Immature natural killer cell (primary cell): ENCODE measurements around the gene MED25. TPM values are rescaled to one million over a fixed set of nuclear protein-coding genes. Genes with fewer than 3 reads are reported as not detected.
A peak's percentile ranks its signal among the peaks of the same experiment; 100 is the strongest.

Experiments
- DNase-seq, 3 donors: peaks; one replicate each; pipeline ENCODE4 v3.0.0; 2022; ENCODE audit warnings: mixed read lengths in 1 of 3
- H3K27ac Mint-ChIP-seq, 6 donors: one replicate each; pipeline ENCODE4 v1.8.0; 2020; ENCODE audit warnings: mixed read lengths in 6 of 6, mild to moderate bottlenecking in 5 of 6, inconsistent platforms in 4 of 6, moderate library complexity in 3 of 6
- H3K27me3 Mint-ChIP-seq, 3 donors: one replicate each; pipeline ENCODE4 v1.8.0; 2020 to 2021; ENCODE audit warnings: low read depth in 3 of 3, mild to moderate bottlenecking in 3 of 3, mixed read lengths in 3 of 3, moderate library complexity in 3 of 3, inconsistent platforms in 1 of 3
- H3K36me3 Mint-ChIP-seq, 3 donors: one replicate each; pipeline ENCODE4 v1.8.0; 2020; ENCODE audit warnings: mixed read lengths in 3 of 3, inconsistent platforms in 2 of 3, mild to moderate bottlenecking in 2 of 3
- H3K4me1 Mint-ChIP-seq, 2 donors: one replicate each; pipeline ENCODE4 v1.8.0; 2020; ENCODE audit warnings: inconsistent platforms in 2 of 2, mild to moderate bottlenecking in 2 of 2, mixed read lengths in 2 of 2, moderate library complexity in 1 of 2
- H3K4me3 Mint-ChIP-seq, 5 donors: one replicate each; pipeline ENCODE4 v1.8.0; 2020; ENCODE audit warnings: mild to moderate bottlenecking in 5 of 5, mixed read lengths in 5 of 5, inconsistent platforms in 3 of 5, moderate library complexity in 3 of 5
- H3K9me3 Mint-ChIP-seq, 6 donors: one replicate each; pipeline ENCODE4 v1.8.0; 2020; ENCODE audit warnings: mild to moderate bottlenecking in 6 of 6, mixed read lengths in 6 of 6, inconsistent platforms in 4 of 6, moderate library complexity in 3 of 6
- polyA plus RNA-seq, 3 donors: library from polyadenylated mRNA; unstranded; fragments of 300-500 nt; fragmentation: Illumina TruSeq; gene quantifications; one replicate each; pipeline ENCODE4 v1.2.3, GENCODE V29; 2021

The MED25 gene
- polyA plus RNA-seq, 3 donors from 2014 or later: 5.0 to 30.4 (median 13.9) TPM

DNA sequence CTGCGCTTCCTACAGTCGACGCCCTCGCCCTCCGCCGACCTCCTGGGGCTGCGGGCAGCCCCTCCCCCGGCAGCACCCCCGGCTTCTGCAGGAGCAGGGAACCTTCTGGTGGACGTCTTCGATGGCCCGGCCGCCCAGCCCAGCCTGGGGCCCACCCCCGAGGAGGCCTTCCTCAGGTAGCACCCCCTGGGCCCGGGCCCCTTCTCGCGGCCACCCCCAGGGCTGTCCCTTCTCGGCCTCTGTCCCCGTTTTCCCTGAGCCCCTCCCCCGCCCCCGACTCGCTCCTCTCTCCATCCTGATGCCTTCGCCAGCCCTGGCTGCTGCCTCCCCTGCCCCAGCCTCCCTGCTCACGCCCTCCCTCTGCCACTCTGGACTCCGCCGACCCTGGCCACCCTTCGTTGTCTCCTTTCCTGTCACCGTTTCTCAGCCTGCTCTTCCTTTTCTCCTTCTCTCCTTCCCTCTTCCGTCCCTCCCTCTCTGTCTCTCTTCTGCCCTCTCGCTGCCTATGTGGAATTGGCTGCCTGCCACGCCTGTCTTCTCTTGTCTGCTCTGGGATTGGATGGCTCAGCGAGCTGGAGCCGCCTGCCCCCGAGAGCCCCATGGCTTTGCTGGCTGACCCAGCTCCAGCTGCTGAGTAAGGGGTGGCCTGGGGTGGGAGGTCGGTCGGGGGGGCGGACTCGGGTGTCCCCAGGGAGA is 16.0 kb upstream of the MED25 start:
- H3K9me3 Mint-ChIP-seq: no peaks in the 10 kb centered on the region
- no peaks in the 10 kb centered on the region for H3K4me1 Mint-ChIP-seq
- H3K4me3 Mint-ChIP-seq: no peak overlapping the region
- H3K36me3 Mint-ChIP-seq: peaks cover 5 to 21% (median 11%) of the 10 kb centered on the region in 3 donors
- peak overlapping the region in 1 of 6 donors; percentile 42 for H3K27ac Mint-ChIP-seq
- DNase-seq: no peak
- H3K27me3 Mint-ChIP-seq: peaks cover 0 to 2% (median 2%) of the 10 kb centered on the region in 3 donors

DNA sequence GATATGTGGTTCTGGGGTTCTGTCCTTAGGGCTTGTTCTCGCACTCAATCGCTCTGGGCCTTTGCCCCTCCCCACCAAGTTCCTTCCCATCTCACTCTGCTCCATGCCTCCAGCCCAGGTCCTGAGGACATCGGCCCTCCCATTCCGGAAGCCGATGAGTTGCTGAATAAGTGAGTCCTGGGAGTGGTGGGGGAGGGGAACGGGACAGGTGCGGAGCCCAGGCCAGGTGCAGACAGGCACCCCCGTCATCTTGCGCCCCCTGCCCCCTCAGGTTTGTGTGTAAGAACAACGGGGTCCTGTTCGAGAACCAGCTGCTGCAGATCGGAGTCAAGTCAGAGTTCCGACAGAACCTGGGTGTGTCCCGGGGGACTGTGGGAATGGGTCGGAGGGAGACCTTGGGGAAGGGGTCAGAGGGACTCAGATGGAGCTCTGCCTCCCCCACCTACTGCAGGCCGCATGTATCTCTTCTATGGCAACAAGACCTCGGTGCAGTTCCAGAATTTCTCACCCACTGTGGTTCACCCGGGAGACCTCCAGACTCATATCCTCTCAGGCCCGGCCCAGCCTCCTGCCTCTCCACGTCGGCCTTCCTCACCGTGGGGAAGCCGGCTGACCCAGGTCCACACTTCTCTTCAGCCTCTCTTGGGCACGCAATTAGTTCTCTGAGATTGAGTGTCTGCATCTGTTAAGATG is 15.1 kb upstream of the MED25 start:
- no peak for DNase-seq
- no peak overlapping the region for H3K4me3 Mint-ChIP-seq
- H3K9me3 Mint-ChIP-seq: no peaks in the 10 kb centered on the region
- H3K27me3 Mint-ChIP-seq: peaks cover 0 to 5% (median 2%) of the 10 kb centered on the region in 3 donors
- H3K36me3 Mint-ChIP-seq: peaks cover 5 to 19% (median 11%) of the 10 kb centered on the region in 3 donors
- H3K4me1 Mint-ChIP-seq: peaks cover 1 to 3% of the 10 kb centered on the region in 2 donors
- peak overlapping the region in 1 of 6 donors; percentile 50 for H3K27ac Mint-ChIP-seq

DNA sequence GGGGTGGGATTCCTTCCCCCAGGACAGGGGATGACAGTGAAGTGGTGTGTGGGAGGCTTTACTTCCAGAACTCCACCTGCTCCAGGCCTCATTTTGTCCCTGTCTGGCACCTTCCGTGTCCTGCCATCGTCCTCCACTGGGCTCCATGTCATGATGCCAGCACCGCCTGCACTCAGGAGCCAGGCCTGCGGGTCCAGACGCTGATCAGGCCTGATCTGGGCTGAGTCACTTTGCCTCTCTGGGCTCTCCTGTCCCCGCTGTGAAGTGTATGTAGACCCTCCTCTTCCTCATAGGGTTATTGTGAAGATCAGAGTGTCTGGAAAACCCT is 14.6 kb upstream of the MED25 start:
- H3K27ac Mint-ChIP-seq: peak overlapping the region in 1 of 6 donors; percentile 50
- no peaks in the 10 kb centered on the region for H3K9me3 Mint-ChIP-seq
- peaks cover 0 to 5% (median 2%) of the 10 kb centered on the region in 3 donors for H3K27me3 Mint-ChIP-seq
- no peak overlapping the region for H3K4me3 Mint-ChIP-seq
- DNase-seq: no peak
- H3K36me3 Mint-ChIP-seq: peaks cover 5 to 19% (median 11%) of the 10 kb centered on the region in 3 donors
- H3K4me1 Mint-ChIP-seq: peaks cover 1 to 6% of the 10 kb centered on the region in 2 donors

DNA sequence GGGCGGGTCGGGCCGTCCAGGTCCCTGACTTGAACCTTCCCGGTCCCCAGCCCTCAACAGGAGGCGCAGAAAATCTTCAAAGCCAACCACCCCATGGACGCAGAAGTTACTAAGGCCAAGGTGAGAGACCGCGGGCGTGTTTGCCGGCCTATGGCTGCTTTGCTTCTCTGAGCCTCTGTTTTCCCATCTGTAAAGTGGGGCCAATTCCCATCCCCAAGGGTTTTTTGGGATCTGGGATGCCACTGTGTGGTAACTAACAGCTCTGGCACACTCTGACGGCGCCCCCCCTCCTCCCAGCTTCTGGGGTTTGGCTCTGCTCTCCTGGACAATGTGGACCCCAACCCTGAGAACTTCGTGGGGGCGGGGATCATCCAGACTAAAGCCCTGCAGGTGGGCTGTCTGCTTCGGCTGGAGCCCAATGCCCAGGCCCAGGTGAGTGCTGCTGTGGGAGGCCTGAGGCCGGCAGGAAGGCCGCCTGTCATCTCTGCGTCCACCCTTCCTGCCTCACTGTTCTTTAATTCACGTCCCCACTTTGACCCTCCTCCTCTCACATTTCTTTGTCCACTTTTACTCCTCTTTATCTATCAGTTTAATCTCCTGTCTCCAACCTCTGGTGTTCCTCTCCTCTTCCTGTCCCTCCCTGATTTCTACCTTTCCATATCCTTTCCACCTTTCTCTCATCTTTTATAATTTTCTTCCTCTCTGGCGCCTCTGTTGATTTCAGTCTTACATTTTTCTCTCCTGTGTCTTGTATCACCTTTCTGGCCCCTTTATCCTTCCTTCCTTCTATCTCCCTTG is 12.1 kb upstream of the MED25 start:
- H3K9me3 Mint-ChIP-seq: no peaks in the 10 kb centered on the region
- H3K4me3 Mint-ChIP-seq: peak overlapping the region in 1 of 5 donors; percentile 25
- peaks cover 5 to 16% (median 11%) of the 10 kb centered on the region in 3 donors for H3K36me3 Mint-ChIP-seq
- H3K4me1 Mint-ChIP-seq: peaks cover 12 to 19% of the 10 kb centered on the region in 2 donors
- peak overlapping the region in 5 of 6 donors; percentile 26 to 90 (median 44) for H3K27ac Mint-ChIP-seq
- no peak for DNase-seq
- H3K27me3 Mint-ChIP-seq: peaks cover 0 to 8% (median 2%) of the 10 kb centered on the region in 3 donors

DNA sequence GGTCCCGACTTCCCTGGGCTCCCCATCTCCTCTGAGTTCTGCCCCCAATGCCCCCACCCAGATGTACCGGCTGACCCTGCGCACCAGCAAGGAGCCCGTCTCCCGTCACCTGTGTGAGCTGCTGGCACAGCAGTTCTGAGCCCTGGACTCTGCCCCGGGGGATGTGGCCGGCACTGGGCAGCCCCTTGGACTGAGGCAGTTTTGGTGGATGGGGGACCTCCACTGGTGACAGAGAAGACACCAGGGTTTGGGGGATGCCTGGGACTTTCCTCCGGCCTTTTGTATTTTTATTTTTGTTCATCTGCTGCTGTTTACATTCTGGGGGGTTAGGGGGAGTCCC is 11.5 kb upstream of the MED25 start:
- Mint-ChIP-seq H3K27ac (peak overlapping the region in 5 of 6 donors; percentile 26 to 90 (median 44)), H3K9me3 (no peaks in the 10 kb centered on the region), H3K4me3 (no peak overlapping the region), H3K36me3 (peaks cover 5 to 16% (median 11%) of the 10 kb centered on the region in 3 donors), H3K27me3 (peaks cover 1 to 5% (median 2%) of the 10 kb centered on the region in 3 donors), H3K4me1 (peaks cover 12 to 19% of the 10 kb centered on the region in 2 donors)
- no peak for DNase-seq

DNA sequence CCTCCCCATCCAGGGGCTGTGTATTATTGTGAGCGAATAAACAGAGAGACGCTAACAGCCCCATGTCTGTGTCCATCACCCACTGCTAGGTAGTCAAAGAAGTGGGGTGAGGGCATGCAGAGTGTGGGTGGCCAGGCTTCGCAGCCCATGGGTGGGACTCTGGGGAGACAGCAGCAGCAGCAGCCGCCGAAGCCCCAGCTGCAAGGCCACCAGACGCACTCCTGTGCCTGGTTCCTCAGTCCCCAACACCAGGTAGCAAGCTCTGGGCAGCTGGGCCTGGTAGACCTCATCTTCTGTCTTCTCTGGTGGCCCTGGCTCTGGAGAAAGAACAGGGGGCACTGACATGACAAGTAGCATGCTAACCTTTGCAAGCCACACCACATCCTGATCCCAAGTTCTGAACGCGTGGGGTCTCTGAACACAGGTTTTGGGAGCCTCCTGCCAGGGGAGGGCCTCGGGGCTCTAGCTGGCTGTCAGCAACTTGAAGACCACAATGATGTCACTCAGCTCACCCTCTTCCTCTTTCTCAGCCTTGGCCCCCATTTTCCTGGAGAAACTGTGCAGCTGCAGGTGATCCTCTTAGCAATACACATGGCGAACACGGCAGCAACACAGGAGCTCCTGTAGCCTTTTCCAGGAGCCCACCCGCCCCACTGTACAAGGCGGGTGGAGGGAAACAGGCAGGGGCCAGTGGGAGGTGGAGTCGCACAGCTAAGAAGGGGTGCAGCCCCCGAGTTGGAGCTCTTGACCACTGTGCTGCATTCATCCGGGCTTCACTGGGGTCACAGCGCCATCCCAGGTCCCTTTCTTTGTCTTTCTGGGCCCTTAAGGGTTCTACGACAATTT is 10.8 kb upstream of the MED25 start:
- Mint-ChIP-seq H3K9me3 (no peaks in the 10 kb centered on the region), H3K27ac (peak overlapping the region in 5 of 6 donors; percentile 48 to 90 (median 80)), H3K4me1 (peaks cover 12 to 23% of the 10 kb centered on the region in 2 donors), H3K4me3 (no peak overlapping the region), H3K27me3 (peaks cover under 1 to 5% (median 1%) of the 10 kb centered on the region in 3 donors), H3K36me3 (peaks cover 5 to 16% (median 11%) of the 10 kb centered on the region in 3 donors)
- no peak for DNase-seq

DNA sequence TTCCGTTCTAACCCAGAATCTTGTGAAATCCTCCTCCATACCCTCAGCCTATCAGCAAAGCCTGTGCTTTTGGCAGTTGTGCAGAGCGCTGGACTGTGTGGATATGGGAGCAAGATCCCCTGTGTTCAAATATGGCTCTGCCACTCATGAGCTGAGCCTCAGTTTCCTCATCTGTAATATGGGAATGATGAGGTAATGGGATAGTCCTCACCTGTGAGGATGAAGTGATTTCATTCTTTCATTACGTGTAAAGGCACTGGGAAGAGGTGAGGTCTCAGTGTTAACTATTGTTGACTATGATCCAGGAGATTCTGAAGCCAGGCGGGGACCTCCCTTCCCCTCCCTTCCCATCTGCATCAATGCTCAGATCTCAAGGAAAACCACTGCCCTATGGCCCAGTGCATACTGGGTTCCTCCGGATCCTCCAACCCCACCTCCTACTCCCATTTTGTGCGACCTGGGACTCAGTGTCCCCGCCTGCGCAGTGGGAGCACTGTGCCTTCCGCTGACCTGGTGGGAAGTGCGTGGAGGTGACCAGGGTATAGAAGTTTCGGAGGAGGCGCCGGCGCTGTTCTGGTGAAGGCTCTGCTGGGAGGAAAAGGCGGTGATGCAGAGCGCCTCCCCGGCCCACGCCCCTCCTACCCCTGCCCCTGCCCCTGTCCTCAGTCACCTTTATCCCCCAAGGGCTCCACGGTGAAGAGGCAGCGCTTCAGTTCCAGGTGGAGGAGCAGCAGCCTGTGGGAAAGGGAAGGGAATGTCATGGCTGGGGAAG is 10.0 kb upstream of the MED25 start:
- H3K4me1 Mint-ChIP-seq: peaks cover 15 to 31% of the 10 kb centered on the region in 2 donors
- H3K9me3 Mint-ChIP-seq: no peaks in the 10 kb centered on the region
- H3K4me3 Mint-ChIP-seq: peak overlapping the region; percentile 32 to 90 (median 87)
- peak overlapping the region; percentile 77 to 95 (median 89) for H3K27ac Mint-ChIP-seq
- no peak for DNase-seq
- peaks cover 1 to 6% (median 1%) of the 10 kb centered on the region in 3 donors for H3K27me3 Mint-ChIP-seq
- peaks cover 5 to 13% (median 11%) of the 10 kb centered on the region in 3 donors for H3K36me3 Mint-ChIP-seq

DNA sequence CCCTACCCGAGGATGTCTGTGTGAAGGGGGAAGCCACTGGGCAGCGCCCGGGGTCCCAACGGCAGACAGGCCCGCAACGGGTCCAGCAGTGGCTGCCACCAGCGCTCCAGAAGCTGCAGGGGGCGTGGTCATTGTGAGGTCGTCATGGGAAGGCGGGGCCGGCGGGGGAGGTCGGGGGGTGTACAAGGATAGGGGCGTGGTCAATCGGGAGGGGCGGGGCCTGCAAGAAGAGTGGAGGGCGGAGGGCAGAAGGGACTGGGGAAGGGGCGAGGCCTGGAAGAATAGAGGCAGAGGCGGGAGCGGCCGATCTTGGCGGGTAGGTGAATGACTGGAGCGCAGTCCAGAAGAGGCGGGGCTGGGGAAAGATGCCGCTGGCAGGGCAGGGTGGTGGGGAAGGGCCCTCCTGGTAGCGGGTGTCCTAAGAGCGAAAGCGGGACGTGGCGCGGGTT is 9.4 kb upstream of the MED25 start:
- H3K27ac Mint-ChIP-seq: peak overlapping the region; percentile 77 to 95 (median 89)
- peak overlapping the region; percentile 87 to 93 (median 90) for H3K4me3 Mint-ChIP-seq
- H3K4me1 Mint-ChIP-seq: peaks cover 20 to 37% of the 10 kb centered on the region in 2 donors
- H3K36me3 Mint-ChIP-seq: peaks cover 5 to 6% (median 5%) of the 10 kb centered on the region in 3 donors
- H3K9me3 Mint-ChIP-seq: no peaks in the 10 kb centered on the region
- H3K27me3 Mint-ChIP-seq: peaks cover 6 to 9% (median 6%) of the 10 kb centered on the region in 3 donors
- DNase-seq: peak; percentile 81 to 87 (median 85)

DNA sequence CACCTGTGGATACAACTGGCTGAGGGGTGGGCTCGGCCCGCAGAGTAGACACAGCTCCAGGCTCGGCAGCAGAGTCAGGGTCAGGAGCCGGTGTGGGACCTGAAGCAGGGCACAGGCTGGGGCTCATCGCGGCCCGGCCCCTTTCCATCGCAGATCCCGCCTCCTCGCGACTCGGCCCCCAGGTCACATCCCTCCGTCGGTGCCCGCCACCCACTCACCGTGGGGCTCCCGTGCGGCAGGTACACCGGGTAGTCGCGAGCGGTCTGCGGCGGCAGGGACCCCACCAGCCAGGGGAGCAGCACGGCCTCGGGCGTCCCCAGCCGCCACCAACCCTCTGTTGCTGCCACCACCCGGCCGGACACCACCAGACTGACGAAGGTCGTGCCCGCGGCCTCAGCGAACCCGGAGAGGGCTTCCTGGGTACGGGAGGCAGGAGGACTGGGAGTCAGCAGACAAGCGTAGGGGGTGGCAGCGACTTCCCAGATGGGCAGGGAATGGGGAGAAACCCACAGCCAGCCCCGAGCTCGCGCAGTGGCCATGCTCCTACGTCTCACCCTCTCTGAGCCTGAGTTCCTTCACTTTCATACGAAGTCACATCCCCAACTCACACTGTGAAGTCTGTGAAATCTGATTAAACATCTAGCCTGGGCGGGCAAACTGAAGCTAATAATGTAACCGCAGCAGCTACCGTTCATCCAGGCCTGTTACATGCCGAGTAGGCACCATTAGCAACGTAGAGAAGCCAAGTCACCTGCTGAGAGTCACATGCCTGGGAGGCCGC is 8.7 kb upstream of the MED25 start:
- peaks cover 6 to 9% (median 9%) of the 10 kb centered on the region in 3 donors for H3K27me3 Mint-ChIP-seq
- peak; percentile 58 to 63 (median 60) for DNase-seq
- no peaks in the 10 kb centered on the region for H3K9me3 Mint-ChIP-seq
- H3K4me1 Mint-ChIP-seq: peaks cover 23 to 43% of the 10 kb centered on the region in 2 donors
- H3K27ac Mint-ChIP-seq: peak overlapping the region; percentile 77 to 95 (median 89)
- peaks cover 5 to 6% (median 5%) of the 10 kb centered on the region in 3 donors for H3K36me3 Mint-ChIP-seq
- peak overlapping the region; percentile 87 to 93 (median 90) for H3K4me3 Mint-ChIP-seq

DNA sequence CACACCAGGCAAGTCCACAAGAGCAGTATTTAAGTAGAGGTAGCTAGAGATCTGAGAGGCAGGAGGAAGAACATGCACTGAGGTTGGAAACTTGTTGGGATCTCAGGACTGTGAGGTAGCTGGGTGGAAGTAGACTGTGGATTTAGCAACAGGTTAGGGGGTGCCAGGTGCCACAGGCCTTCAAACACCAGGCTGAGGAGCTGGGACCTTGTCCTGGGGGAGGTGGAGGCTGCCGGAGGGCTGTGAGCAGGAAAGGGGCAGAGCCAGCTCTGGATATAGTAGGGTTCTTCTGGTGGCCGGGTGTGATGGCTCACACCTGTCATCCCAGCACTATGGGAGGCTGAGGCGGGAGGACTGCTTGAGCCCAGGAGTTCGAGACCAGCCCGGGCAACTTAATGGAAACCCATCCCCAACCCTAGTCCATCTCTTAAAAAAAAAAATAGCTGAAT is 8.1 kb upstream of the MED25 start:
- H3K27me3 Mint-ChIP-seq: peaks cover 6 to 9% (median 9%) of the 10 kb centered on the region in 3 donors
- peak overlapping the region; percentile 87 to 93 (median 90) for H3K4me3 Mint-ChIP-seq
- H3K4me1 Mint-ChIP-seq: peaks cover 26 to 48% of the 10 kb centered on the region in 2 donors
- no peaks in the 10 kb centered on the region for H3K9me3 Mint-ChIP-seq
- no peak for DNase-seq
- peaks cover 5 to 6% (median 5%) of the 10 kb centered on the region in 3 donors for H3K36me3 Mint-ChIP-seq
- H3K27ac Mint-ChIP-seq: peak overlapping the region; percentile 77 to 90 (median 83)

DNA sequence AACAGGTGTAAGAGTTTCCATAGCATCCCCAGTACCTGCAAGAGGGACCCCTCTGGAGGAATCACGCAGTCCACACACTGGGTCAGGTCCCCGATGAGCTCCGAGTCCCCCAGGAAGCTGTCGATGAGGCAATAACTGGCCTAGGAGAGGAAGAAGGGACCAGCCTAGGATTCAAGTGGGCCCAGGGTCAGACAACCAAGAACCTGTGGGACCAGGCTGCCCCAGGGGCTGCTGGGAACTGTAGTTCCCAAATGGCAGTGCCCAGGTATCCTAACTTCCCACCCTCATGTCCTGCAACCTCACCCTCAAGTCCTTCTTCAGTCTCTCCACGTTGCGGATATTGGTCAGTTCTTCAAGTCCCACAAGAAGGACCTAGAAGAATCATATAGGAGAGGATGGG is 6.8 kb upstream of the MED25 start:
- Mint-ChIP-seq H3K4me3 (peak overlapping the region in 4 of 5 donors; percentile 32 to 99 (median 96)), H3K9me3 (no peaks in the 10 kb centered on the region)

More for the DNA sequence above, 6.8 kb upstream of the MED25 start:
- Mint-ChIP-seq H3K36me3 (peaks cover 2% of the 10 kb centered on the region in 3 donors), H3K4me1 (peaks cover 26 to 48% of the 10 kb centered on the region in 2 donors), H3K27me3 (peaks cover 6 to 9% (median 9%) of the 10 kb centered on the region in 3 donors), H3K27ac (no peak overlapping the region)
- DNase-seq: no peak
